NCI-H2171 treated with DMSO at 0.1 percent for 48 hours (cell line): ENCODE results near the gene DPP6.

Source experiments
- DNase-seq: peaks from one replicate; lab custom pipeline; 2025; lab: John Stamatoyannopoulos, UW

Gene DPP6

DNA sequence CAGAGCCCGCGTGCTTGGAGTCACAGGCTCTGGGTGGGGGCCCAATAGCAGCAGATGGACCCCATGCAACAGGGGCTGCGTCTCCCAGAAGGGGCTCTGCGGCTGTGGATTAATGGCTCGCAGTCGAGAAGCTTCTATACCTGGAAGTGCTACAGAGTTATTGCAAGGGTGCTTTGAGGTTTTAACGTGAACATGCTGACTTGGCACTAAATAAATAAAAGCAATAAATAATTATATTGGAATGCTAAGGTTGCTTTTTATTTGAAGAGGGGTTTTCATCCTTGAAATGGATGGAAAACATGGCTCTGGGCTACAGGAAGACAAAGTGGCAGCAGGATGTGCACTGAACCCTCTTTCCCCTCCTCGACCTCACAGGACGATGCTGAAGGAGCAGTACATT is 828.3 kb downstream of the DPP6 start:
- no peak for DNase-seq

DNA sequence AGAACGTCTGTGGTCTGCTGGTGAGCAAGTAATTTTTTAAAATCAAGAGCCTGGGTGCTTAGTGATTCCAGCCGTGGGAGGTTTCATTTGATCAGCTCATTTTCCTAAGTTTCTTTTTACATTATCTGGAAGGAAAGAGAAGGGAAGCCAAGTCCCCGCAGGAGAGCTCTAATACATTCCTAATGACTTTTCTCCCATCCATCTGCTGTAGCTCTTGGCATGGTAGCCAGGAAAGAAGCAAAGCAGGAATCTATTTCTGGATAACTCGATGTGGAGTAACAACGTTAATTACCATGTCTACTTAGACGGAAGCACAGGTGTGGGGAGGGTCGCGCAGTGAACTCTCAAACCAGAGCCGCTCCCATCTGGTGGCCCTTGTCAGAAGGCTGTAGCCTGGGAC is 828.8 kb downstream of the DPP6 start:
- no peak for DNase-seq

DNA sequence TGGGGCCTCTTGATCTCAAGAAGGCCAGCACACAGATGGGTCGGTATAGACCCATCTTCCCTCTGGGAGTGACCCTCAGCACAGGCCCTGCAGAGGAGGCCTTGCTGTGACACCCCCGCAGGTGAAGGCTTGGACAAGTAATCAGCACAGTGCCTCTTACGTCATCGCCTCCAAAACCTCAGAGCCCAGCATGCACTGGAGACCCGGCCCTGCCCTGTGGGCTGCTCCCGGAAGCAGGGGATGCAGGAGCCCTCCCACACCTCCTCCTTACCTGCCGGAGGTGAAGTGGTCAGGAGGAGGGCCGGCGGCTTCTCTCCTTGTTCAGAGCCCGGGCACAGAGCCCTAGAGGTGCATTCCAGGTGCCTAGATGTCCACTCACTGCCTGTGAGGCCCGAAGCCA is 829.3 kb downstream of the DPP6 start:
- no peak for DNase-seq

DNA sequence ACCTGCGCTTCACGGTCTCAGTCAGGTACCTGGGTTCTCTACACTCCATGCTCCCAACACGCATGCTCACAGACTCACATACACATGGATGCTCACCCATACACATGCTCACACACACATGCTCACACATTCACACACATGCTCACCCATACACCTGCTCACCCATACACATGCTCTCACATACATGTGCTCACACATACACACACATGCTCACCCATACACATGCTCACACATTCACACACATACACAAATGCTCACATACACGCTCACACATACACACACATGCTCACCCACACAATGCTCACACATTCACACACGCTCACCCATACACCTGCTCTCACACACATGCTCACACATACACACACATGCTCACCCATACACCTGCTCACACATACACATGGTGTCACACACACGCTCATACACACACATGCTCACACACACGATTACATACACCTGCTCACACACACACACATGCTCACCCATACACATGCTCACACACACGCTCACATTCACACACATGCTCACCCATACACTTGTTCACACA is 830.8 kb downstream of the DPP6 start:
- DNase-seq: no peak

DNA sequence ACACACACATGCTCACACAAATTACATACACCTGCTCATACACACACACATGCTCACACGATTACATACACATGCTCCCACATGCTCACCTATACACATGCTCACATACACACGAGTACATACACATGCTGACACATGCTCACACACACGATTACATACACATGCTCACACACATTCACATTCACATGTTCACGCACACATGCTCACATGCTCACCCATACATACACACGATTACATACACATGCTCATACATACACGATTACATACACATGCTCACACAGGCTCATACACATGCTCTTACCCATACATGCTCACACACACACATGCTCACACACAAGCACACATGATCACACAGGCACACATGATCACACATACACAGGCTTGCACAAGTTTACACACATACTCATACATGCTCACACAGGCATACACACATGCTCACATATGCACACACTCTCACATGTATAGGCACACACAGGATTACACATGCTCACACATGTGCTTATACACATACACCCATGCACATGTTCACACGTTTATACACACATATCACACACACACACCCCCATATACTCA is 832.2 kb downstream of the DPP6 start:
- DNase-seq: no peak

DNA sequence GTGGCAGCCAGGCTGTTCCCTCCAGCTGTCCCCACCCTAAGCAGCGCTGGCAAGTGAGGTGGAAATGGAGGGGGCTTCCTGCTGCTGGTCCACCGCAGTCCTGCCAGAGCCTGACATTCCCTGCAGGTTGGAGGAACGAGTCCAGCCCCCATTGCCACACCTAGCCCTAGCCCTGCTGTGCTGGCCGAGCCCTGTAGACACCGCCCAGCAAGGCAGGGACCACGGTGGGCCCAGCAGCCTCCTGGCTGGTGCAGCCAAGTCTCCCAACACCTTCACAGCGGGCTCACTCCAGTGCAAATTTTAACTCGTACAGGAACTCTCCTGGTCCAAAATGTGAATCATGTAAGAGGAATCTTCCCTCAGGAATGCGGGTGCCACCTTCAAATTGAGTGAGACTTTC is 834.4 kb downstream of the DPP6 start:
- DNase-seq: no peak

DNA sequence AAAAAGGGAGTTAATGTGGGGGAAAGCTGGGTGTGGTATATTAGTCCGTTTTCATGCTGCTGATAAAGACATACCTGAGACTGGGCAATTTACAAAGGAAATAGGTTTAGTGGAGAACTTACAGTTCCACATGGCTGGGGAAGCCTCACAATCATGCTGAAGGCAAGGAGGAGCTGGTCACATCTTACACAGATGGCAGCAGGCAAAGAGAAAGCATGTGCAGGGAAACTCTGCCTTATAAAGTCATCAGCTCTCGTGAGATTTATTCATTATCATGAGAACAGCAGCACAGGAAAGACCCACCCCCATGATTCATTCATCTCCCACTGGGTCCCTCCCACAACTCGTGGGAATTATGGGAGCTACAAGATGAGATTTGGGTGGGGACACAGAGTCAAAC is 836.5 kb downstream of the DPP6 start:
- DNase-seq: no peak

DNA sequence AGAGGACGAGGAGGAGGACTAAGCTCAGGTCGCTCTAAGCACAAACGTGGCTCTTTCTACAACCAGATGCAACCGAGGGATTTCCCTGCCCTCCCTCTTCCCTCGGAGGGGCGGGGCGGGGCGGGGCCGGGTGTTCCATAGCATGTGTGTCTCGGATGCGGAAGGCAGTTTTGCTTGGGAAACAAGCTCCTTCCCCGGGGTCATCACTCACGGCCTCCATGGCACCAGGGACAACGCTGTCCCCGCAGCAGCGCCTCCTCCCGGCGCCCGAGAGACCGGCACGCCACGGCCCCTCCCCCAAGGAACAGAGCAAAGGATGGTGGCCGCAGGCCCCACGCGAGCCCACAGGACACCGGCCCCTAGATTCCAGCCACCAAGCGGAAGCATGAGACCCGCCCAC is 840.3 kb downstream of the DPP6 start:
- no peak for DNase-seq

DNA sequence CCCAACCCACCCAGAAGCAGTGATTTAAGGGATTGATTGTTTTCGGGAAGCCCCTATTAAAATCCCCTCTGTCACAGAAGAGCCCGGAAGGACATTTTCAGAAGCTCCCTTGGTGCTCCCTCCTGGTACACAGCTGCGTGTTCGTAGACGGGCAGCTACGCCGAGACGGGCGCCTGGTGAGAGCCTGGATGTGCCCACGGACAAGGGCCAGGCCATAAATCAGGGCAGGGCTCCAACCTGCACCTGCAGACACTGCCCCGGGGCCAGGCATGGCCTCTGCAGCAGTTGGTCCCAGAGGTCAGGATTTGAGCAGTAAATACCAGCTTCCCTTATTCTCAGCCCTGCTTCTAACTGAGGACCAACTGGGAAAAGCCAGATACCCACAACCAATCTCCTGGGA is 843.9 kb downstream of the DPP6 start:
- no peak for DNase-seq

DNA sequence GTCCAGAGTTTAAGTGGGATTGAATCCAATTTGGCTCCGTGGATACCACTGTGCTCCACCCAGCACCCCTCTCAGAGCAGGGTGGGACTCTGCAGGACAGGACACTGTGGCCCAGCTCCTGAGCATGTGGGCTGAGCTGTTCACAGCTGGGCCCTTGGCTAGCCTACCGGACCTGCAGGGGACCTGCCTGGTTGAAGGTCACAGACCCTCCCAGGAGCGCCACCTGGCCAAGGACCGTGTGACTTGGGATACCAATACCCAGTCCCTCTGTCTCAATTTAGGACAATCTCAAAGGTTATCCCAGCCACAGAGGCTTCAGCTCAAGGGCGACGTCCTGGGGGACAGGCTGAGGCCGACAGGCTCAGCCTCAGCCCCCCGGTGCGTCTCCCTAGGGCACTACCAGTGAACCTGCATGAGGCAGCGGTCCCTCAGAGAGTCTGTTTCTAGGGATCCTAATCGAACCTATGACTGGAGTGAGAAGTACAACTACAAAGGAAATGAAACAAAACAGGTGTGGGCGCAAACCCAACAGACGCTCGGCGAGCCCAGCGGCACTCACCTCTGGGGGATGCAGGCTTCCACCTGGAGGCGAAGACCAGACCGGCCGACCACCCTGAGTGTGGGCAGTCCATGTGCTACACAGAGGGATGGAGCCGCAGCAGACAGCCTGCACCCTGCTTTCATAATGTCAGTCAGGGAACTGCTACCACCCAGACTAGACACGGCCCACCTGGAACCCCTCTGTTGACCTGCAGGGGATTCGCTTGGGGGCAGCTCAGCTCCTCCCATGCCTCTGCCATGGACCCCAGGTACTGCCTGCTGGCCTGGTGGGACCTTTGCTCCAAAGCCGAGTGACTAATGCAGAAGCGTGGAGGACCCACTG is 847.0 kb downstream of the DPP6 start:
- DNase-seq: no peak

DNA sequence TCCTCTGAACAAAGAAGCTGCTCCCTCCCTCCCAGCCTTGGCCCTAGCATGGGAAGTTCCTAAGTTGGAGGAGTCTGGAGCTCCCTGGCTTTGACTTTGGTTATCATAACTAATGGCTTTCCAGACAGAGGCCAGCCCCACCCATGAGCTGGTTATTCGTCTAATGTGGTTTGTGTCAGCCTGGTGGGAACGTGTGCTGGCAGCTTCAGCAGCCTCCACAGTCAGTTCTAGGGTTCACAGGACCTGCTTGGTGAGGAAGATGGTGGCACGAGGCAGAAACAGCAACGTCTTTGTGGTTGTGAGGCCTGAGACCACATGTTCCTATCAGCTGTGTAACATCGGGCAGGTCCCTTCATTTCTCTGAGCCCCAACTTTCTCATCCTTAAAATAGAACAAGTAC is 847.7 kb downstream of the DPP6 start:
- DNase-seq: no peak

DNA sequence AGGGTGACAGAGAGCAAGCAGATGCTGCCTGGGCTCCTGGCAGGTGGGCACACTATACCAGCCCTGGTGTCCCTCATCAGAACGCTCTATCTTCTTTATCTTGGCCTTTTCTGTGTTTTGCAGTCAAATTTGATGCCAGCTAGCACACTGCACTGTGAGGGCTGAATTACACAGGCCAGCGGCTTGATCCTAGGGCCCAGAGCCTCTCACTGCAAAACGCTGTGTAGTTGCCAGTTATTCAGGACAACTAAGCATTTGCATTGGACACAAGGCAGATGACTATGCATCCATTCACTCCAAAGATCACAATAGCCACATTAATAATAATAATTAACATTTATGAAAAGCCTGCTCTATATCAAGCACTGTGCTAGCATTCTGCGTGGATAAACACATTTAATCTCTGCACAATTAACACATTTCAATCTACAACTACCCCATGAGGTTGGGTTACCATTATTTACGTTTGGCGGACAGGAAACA is 850.4 kb downstream of the DPP6 start:
- DNase-seq: no peak

DNA sequence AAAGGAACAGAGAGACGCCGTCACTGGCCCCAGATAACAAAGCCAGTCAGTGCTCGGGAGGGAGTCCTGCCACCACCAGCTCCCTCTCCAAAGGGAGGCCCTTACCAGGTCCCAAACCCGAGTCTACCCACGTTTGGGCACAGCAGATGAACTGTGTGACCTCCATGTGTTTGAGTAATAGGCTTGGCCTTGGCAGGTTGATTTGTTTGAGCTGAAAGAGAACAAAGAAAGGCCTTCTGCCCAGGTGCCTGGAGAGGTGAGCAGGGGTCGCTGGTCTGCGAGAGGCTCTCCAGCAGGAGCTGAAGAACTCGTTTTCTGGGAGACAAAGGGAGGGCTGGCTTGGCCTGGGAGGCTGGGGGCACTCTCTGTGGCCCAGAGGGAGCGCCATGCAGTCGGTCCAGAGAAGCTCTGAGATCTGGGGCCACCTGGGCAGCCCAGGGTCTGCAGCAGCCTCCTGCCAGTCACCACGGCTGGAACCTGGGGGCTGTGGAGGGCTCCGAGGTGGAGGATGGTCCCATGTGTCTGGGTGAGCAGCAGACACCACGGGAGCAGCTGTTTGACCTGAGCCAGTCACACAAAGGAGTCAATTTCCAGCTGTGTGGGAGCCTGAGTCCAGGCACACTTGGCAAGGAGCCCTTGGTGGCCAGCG is 851.0 kb downstream of the DPP6 start:
- DNase-seq: no peak

DNA sequence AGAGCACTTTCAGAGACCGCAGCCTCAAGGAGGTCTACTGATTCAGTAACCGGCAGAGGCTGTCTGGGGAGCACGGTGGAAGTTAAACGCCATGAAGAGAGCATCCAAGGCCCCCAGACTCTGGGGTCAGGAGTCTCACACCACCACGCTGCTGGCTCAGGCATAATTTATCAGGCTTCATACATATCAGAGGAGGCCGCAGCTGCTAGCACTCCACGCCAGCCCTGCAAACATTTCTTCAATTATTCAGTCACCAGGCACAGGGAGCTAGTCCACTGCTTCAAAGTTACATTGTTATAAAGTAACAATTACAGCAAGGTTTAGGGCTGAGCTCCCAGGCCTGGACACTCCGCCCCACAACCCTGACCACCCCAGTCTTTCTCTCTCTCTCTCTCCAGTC is 852.9 kb downstream of the DPP6 start:
- no peak for DNase-seq

DNA sequence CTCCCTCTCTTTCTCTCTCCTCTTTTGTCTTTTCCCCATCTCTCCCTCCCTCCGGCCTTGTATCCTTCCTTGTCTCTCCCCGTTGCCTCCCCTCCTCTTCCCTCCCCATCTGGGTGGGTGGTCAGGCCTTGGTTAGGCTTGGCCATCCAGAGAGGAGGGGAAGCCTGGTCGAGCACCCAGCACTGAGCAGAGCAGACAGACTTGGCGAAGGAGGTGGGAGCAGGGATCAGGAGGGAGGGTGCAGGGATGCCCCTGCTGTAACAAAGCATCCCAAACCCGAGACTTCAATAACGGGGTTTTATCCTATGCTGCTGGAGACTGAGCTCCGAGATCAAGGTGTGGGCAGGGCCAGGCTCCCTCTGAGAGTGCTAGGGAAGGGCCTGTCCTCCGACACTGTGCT is 853.4 kb downstream of the DPP6 start:
- DNase-seq: no peak

DNA sequence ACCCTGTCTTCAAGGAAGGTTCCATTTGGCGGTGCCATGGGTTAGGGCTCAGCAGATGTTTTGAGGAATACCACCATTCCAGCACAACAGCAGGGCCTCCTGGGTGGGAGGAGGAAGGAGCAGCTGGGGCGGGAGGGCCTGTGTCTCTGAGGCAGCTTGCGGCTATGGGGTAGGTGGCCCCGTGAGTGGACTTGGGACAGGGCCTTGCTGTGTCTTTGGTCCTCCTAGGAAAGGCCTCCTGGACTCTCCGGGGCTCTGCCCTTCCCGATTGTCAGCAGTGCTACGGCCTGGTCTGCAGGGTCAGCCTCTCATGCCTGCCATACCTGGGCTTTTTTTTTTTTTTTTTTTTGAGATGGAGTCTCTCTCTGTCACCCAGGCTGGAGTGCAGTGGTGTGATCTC is 854.0 kb downstream of the DPP6 start:
- DNase-seq: no peak

DNA sequence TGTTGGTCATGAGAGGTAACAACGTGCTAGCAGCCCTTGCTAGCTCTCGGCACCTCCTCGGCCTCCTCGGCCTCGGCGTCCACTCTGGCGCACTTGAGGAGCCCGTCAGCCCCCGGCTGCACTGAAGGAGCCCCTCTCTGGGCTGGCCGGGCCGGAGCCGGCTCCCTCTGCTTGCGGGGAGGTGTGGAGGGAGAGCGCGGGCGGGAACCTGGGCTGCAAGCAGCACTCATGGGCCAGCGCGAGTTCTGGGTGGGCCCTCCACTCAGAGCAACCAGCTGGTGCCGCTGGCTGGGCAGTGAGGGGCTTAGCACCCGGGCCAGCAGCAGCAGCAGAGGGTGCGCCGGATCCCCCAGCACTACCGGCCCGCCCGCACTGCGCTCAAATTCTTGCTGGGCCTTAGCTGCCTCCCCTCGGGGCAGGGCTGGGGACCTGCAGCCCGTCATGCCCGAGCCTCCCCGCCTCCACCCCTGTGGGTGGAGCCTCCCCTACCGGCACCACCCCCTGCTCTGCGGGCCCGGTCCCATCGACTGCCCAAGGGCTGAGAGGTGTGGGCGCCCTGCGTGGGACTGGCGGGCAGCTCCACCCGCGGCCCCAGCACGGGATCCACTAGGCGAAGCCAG is 854.6 kb downstream of the DPP6 start:
- DNase-seq: no peak

DNA sequence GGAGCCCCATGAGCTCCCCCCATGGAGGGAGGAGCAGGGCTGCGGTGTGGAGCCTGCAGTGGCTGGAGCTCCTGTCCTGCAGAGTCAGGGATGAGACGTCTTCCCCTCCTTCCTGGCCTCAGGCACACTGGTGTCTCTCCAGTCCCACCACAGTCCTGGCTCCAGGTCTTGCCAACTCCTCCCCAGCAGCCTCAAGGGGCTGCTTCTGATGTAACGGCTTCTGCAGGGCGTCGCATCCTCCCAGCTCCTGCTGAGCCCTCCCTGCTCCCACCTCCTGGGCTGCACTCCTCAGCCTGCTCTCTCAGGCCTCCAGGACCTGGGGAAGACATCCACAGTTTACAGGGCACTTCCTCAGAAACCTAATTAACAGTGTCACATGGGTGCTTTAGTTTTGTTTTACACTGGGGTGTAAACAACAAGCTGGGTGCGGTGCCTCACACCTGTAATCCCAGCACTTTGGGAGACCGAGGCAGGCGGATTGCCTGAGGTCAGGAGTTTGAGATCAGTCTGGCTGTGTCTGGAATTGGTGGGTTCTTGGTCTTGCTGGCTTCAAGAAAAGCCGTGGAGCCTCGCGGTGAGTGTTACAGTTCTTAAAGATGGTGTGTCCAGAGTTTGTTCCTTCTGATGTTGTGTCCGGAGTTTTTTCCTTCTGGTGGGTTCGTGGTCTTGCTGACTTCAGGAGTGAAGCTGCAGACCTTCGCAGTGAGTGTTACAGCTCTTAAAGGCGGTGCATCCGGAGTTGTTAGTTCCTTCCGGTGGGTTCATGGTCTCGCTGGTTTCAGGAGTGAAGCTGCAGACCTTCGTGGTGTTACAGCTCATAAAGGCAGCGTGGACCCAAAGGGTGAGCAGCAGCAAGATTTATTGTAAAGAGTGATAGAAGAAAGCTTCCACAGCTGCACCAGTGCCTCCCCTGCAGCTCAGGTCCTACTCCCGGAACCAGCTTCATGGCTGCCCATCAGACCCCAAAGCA is 855.7 kb downstream of the DPP6 start:
- DNase-seq: no peak

DNA sequence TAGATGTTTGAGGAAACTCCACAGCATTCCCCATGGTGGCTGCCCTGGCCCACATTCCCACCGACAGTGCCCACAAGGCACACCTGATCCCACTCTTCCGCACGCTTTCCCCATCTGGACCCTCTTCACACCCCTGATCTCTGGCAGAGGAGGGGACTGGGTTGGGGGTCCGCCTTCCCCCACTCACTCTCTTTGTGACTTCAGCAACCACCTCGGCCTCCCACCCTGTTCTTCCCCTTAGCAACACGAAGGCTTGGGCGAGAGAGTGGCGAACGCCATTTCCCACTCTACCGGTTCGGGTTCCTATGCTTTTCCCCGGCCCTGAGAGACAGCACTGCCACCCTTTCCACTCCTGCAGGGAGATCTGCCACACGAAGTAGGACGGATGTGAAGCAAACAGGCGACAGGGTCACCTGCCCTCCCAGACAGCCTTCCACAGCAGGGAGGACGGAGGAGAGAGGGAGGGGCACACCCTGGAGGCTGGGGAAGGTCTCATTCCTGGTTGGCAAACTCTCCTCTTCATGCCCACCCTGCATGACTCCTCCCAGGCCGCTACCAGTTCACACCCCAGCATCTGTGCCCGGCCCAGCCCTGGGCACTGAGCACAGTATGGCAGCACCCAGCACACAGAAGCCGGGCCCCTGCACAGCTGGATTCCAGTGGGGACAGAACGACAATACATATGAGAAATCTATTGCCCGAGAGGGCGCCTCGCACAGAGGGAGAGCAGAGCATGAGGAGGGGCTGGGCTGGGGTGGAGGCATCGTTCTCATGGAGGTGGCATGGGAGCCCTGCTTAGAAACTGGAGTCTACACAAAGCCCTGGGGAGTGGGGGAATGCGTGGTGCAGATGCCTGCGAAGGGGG is 857.3 kb downstream of the DPP6 start:
- DNase-seq: no peak

DNA sequence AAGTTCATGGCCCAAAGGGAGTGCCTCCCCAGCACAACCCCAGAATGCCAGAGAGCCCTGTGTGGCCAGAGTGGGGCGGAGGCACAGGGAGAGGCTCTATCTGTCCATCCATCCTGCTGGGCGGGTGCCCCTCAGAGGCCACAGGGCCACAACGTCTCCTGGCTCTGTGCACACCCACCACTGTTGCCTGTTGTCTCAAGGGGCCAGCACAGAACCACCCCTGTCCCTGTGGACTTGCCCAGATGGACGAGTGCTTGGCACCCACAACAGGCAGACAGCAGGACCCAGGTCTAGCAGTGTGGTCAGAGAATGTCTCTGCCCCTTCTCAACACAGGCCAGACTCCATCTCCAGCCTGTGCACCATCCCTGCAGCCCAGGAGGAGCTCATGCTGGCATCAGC is 857.9 kb downstream of the DPP6 start:
- no peak for DNase-seq
